Cardiac muscle cell (in vitro differentiated cells and primary cell): ENCODE results near the gene GASK1A. TPM values are rescaled to one million over a fixed set of nuclear protein-coding genes. Genes with fewer than 3 reads are reported as not detected.
A peak's percentile ranks its signal among the peaks of the same experiment; 100 is the strongest.
"Not testable (repeated sequence)": the region's sequence is repeated elsewhere in the genome, so short reads cannot be mapped to it uniquely, and the experiment has no call there.

ENCODE experiments used
- DNase-seq, 2 donors: peaks; one replicate each; pipeline versions ENCODE4 v3.0.0 to v3.0.0-alpha.2; 2010 to 2017; ENCODE audit warnings: low read depth in 1 of 2, low spot score in 1 of 2
- H3K27ac ChIP-seq: fragments of 200-600 bp; sonication (generic); 2 replicates; pipeline ENCODE4 v1.5.1; 2016
- H3K27me3 ChIP-seq: fragments of 200-600 bp; sonication (generic); 2 replicates; pipeline ENCODE4 v1.6.0; 2016; ENCODE audit warnings: control low read depth
- H3K36me3 ChIP-seq: fragments of 200-600 bp; sonication (generic); 2 replicates; pipeline ENCODE4 v1.5.1; 2016; ENCODE audit warnings: control low read depth
- H3K4me1 ChIP-seq: fragments of 200-600 bp; sonication (generic); 2 replicates; pipeline ENCODE4 v1.8.1; 2017; ENCODE audit warnings: low read depth, mild to moderate bottlenecking, mixed run types
- H3K4me3 ChIP-seq: fragments of 200-600 bp; sonication (generic); 2 replicates; pipeline ENCODE4 v1.5.1; 2016; ENCODE audit warnings: mild to moderate bottlenecking
- H3K9me3 ChIP-seq: fragments of 200-600 bp; sonication (generic); 2 replicates; pipeline ENCODE4 v1.5.1; 2017; ENCODE audit warnings: low read depth, mild to moderate bottlenecking, control low read depth
- polyA plus RNA-seq: library from polyadenylated mRNA; unstranded; fragments of >200 nt; fragmentation: Nextera tagmentation; extraction: Ambion mirVana; gene quantifications from 2 replicates; pipeline ENCODE4 v1.2.1, GENCODE V29; 2016
- total RNA-seq: library from RNA; depleted of rRNA; stranded (reverse); fragments of >200 nt; gene quantifications from 2 replicates; pipeline ENCODE4 v1.2.3, GENCODE V29; 2016
- TF ChIP-seq, protein P1 (sequence below): IDR thresholded peaks from 2 replicates; pipeline ENCODE4 v1.5.1; 2012; ENCODE audit warnings: low read depth, mild to moderate bottlenecking, low read length

The GASK1A gene
- total and polyA plus RNA-seq, 2 experiments from 2014 or later = 0.66 to 0.80 TPM

- Histone ChIP-seq H3K27me3 (no peaks in the 10 kb centered on the region), H3K9me3 (no peaks in the 10 kb centered on the region), H3K4me1 (no peaks in the 10 kb centered on the region), H3K27ac (no peak overlapping the region), H3K36me3 (no peaks in the 10 kb centered on the region), H3K4me3 (no peak overlapping the region)
- TF ChIP-seq, protein P1, sequence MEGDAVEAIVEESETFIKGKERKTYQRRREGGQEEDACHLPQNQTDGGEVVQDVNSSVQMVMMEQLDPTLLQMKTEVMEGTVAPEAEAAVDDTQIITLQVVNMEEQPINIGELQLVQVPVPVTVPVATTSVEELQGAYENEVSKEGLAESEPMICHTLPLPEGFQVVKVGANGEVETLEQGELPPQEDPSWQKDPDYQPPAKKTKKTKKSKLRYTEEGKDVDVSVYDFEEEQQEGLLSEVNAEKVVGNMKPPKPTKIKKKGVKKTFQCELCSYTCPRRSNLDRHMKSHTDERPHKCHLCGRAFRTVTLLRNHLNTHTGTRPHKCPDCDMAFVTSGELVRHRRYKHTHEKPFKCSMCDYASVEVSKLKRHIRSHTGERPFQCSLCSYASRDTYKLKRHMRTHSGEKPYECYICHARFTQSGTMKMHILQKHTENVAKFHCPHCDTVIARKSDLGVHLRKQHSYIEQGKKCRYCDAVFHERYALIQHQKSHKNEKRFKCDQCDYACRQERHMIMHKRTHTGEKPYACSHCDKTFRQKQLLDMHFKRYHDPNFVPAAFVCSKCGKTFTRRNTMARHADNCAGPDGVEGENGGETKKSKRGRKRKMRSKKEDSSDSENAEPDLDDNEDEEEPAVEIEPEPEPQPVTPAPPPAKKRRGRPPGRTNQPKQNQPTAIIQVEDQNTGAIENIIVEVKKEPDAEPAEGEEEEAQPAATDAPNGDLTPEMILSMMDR = no peak
- DNase-seq = peak in 1 of 2 donors; percentile 88
Observed at GRCh38 chr3:43062564-43063040, 83.5 kb downstream of the GASK1A start.

- TF ChIP-seq, protein P1 = no peak
- no peaks in the 10 kb centered on the region for H3K27me3 ChIP-seq
- DNase-seq = no peak
- H3K27ac ChIP-seq = no peak overlapping the region
- H3K9me3 ChIP-seq = no peaks in the 10 kb centered on the region
- H3K4me1 ChIP-seq = no peaks in the 10 kb centered on the region
- no peaks in the 10 kb centered on the region for H3K36me3 ChIP-seq
- no peak overlapping the region for H3K4me3 ChIP-seq
Observed at GRCh38 chr3:43063114-43063513, 84.0 kb downstream of the GASK1A start.

- not testable (repeated sequence) for H3K36me3 ChIP-seq, H3K4me3 ChIP-seq, H3K27ac ChIP-seq, H3K4me1 ChIP-seq, H3K27me3 ChIP-seq, H3K9me3 ChIP-seq, DNase-seq
Observed at GRCh38 chr3:43070670-43071069, 91.6 kb downstream of the GASK1A start.

GRCh38 chr3:43071313-43071893, 92.3 kb downstream of the GASK1A start:
- Histone ChIP-seq H3K4me1 (no peaks in the 10 kb centered on the region), H3K36me3 (no peaks in the 10 kb centered on the region), H3K27ac (no peak overlapping the region), H3K27me3 (peaks cover 7% of the 10 kb centered on the region), H3K4me3 (no peak overlapping the region), H3K9me3 (no peaks in the 10 kb centered on the region)
- TF ChIP-seq, protein P1 = peak; percentile 54
- DNase-seq = no peak

DNA sequence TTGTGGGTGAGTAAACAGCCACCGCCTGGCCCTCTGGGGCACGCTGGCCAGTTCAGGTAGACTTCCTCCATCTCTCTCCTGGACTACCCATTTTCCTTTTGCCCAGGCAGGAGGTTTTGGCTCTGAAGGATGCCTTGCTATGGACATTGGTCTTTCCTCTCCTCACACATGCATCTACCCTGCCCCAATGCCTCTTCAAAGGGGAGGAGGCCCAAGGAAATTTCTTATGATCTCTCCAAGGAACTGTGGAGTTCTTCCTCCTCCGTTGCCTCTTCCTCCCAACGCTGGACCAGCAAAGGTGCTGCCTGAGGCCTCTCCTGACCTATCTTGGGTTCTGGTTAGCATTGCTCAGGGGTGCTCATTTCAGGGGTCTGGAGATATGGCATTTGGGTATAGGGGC, 93.2 kb downstream of the GASK1A start:
- Histone ChIP-seq H3K27ac (no peak overlapping the region), H3K9me3 (no peaks in the 10 kb centered on the region), H3K36me3 (no peaks in the 10 kb centered on the region), H3K4me3 (no peak overlapping the region), H3K27me3 (peaks cover 7% of the 10 kb centered on the region), H3K4me1 (no peaks in the 10 kb centered on the region)
- TF ChIP-seq, protein P1 = no peak
- DNase-seq = no peak

GRCh38 chr3:43073116-43073835, 94.2 kb downstream of the GASK1A start:
- Histone ChIP-seq H3K27me3 (peaks cover 7% of the 10 kb centered on the region), H3K27ac (no peak overlapping the region), H3K36me3 (no peaks in the 10 kb centered on the region), H3K9me3 (no peaks in the 10 kb centered on the region), H3K4me3 (no peak overlapping the region), H3K4me1 (no peaks in the 10 kb centered on the region)
- TF ChIP-seq, protein P1 = no peak
- no peak for DNase-seq
